GM23338 (cell line): Measurements from ENCODE around the gene ISY1.

Experiments
- CREB1 ChIP-seq: fragments of 250-450 bp; sonication (Bioruptor Pico); IDR thresholded peaks from 2 replicates; pipeline ENCODE4 v1.5.0; 2020; ENCODE audit warnings: low read depth, mild to moderate bottlenecking, moderate library complexity
- CTCF ChIP-seq, 2 experiments: fragments of 200-600 bp in 1 of 2; sonication (generic) in 1 of 2; conservative IDR thresholded peaks; 2 replicates each; pipeline versions ENCODE4 v1.5.1 to v1.6.1; 2016 to 2017; ENCODE audit warnings: antibody characterized with exemption in 2 of 2, low read depth in 2 of 2, mild to moderate bottlenecking in 2 of 2, moderate library complexity in 1 of 2
- ETS1 ChIP-seq: IDR thresholded peaks from 2 replicates; pipeline ENCODE4 v1.6.1; 2016; ENCODE audit warnings: antibody characterized with exemption
- EZH2 ChIP-seq: fragments of 200-600 bp; sonication (generic); IDR thresholded peaks from one replicate; pipeline ENCODE4 v1.8.0; 2017; ENCODE audit warnings: antibody characterized with exemption, mild to moderate bottlenecking, low read depth; ENCODE audit not compliant: unreplicated experiment
- EZH2phosphoT487 ChIP-seq: fragments of 200-600 bp; sonication (generic); IDR thresholded peaks from one replicate; pipeline ENCODE4 v1.8.1; 2018; ENCODE audit warnings: antibody characterized with exemption; ENCODE audit not compliant: unreplicated experiment
- NANOG ChIP-seq: IDR thresholded peaks from 2 replicates; pipeline ENCODE4 v1.6.1; 2016; ENCODE audit warnings: antibody characterized with exemption, borderline replicate concordance
- POLR2AphosphoS5 ChIP-seq: IDR thresholded peaks from 2 replicates; pipeline ENCODE4 v1.6.1; 2016; ENCODE audit warnings: antibody characterized with exemption, low read depth
- REST ChIP-seq: IDR thresholded peaks from one replicate; pipeline ENCODE4 v1.6.1; 2018; ENCODE audit warnings: antibody characterized with exemption; ENCODE audit not compliant: unreplicated experiment
- STAT1 ChIP-seq: IDR thresholded peaks from one replicate; pipeline ENCODE4 v1.6.1; 2016; ENCODE audit warnings: antibody characterized with exemption; ENCODE audit not compliant: unreplicated experiment
- ZNF114 ChIP-seq: fragments of 250-450 bp; sonication (Bioruptor Pico); IDR thresholded peaks from 2 replicates; pipeline ENCODE4 v1.5.0; 2020; ENCODE audit warnings: mild to moderate bottlenecking, moderate library complexity
- ZNF331 ChIP-seq: fragments of 250-450 bp; sonication (Bioruptor Pico); IDR thresholded peaks from 2 replicates; pipeline ENCODE4 v1.5.0; 2020; ENCODE audit warnings: low read depth, mild to moderate bottlenecking, moderate library complexity

GRCh38 chr3:129132097-129132866 lies 28.6 kb downstream of the ISY1 start:
- no peak for TF ChIP-seq CTCF (conservative IDR thresholded peaks at IDR 0.05; ENCODE audit: low read depth in 2 of 2)
- TF ChIP-seq NANOG = no peak
- no peak for TF ChIP-seq POLR2AphosphoS5
- no peak for TF ChIP-seq ZNF331 (CRISPR knock-in tag)
- TF ChIP-seq CREB1 = no peak
- TF ChIP-seq EZH2 = no peak
- no peak for TF ChIP-seq ETS1
- TF ChIP-seq ZNF114 = no peak
- no peak for TF ChIP-seq EZH2phosphoT487
- no peak for TF ChIP-seq REST
- no peak for TF ChIP-seq STAT1
